Activated naive CD8-positive, alpha-beta T cell treated with anti-CD3 and anti-CD28 coated beads, Interleukin-2, amount 10 ng/mL, durations not matched to agents 7 days and 5 days (primary cell): ENCODE measurements around the gene SLC24A3. TPM values are rescaled to one million over a fixed set of nuclear protein-coding genes. Genes with fewer than 3 reads are reported as not detected.

Experiments
- ATAC-seq: fragments of 150-1000 bp; cut with Tn5 transposase; one replicate; pipeline ENCODE4 v1.10.0; 2021; ENCODE audit warnings: low read depth, moderate library complexity
- POLR2A ChIA-PET: fragments of 350-600 bp; sonication (Branson Sonifier 250); formaldehyde crosslinking; loops from one replicate; lab custom pipeline; 2021; ENCODE audit warnings: antibody characterized with exemption; lab: Charles Lee
- DNase-seq: peaks from one replicate; pipeline ENCODE4 v3.0.0; 2021
- H3K27ac Mint-ChIP-seq: one replicate; pipeline ENCODE4 v1.8.0; 2022; ENCODE audit warnings: mild to moderate bottlenecking, mixed read lengths
- H3K27me3 Mint-ChIP-seq: one replicate; pipeline ENCODE4 v1.8.0; 2022; ENCODE audit warnings: mild to moderate bottlenecking, moderate library complexity, mixed read lengths
- H3K36me3 Mint-ChIP-seq: one replicate; pipeline ENCODE4 v1.8.0; 2021; ENCODE audit warnings: mild to moderate bottlenecking, mixed read lengths
- H3K4me1 Mint-ChIP-seq: one replicate; pipeline ENCODE4 v1.8.0; 2021; ENCODE audit warnings: mixed read lengths
- H3K4me3 Mint-ChIP-seq: one replicate; pipeline ENCODE4 v1.8.0; 2022; ENCODE audit warnings: mild to moderate bottlenecking, moderate library complexity, mixed read lengths
- H3K9me3 Mint-ChIP-seq: one replicate; pipeline ENCODE4 v1.8.0; 2021; ENCODE audit warnings: mixed read lengths
- total RNA-seq, 2 experiments: library from RNA; stranded (reverse); gene quantifications; one replicate each; pipeline ENCODE4 v1.2.3, GENCODE V29; 2021

Gene SLC24A3
- total RNA-seq, 2 experiments from 2014 or later: not detected

GRCh38 chr20:19692685-19693119 lies 480.3 kb downstream of the SLC24A3 start:
- POLR2A ChIA-PET: no interaction called here
- no peak overlapping the region for H3K27ac Mint-ChIP-seq
- no peaks in the 10 kb centered on the region for H3K36me3 Mint-ChIP-seq
- H3K9me3 Mint-ChIP-seq: no peaks in the 10 kb centered on the region
- no peak overlapping the region for H3K4me3 Mint-ChIP-seq
- ATAC-seq (no peak), DNase-seq (peak; percentile 58)
- peaks cover 5% of the 10 kb centered on the region for H3K4me1 Mint-ChIP-seq
- H3K27me3 Mint-ChIP-seq: peaks cover 4% of the 10 kb centered on the region

DNA sequence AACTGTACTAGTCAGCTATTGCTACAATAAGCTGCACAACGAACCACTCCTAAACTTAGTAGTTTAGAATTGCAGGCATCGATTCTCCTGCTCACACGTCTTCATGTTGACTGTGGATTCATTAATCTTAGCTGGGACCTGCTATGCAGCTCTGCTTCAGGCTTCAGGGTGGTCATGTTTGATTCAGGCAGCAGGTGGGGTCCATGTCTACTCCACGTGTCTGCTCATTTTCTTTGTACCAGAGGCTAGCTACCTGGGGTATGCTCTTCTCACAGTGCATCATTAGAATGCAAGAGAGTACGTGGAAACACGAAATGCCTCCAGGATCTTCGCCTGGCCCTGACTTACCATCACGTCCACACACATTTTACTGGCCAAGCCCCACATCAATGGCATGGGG lies 481.1 kb downstream of the SLC24A3 start:
- no peaks in the 10 kb centered on the region for H3K36me3 Mint-ChIP-seq
- H3K27ac Mint-ChIP-seq: no peak overlapping the region
- H3K9me3 Mint-ChIP-seq: no peaks in the 10 kb centered on the region
- POLR2A ChIA-PET: no interaction called here
- DNase-seq (no peak), ATAC-seq (no peak)
- H3K4me1 Mint-ChIP-seq: peaks cover 5% of the 10 kb centered on the region
- no peak overlapping the region for H3K4me3 Mint-ChIP-seq
- H3K27me3 Mint-ChIP-seq: peaks cover 4% of the 10 kb centered on the region

GRCh38 chr20:19695081-19695480 lies 482.6 kb downstream of the SLC24A3 start:
- Mint-ChIP-seq H3K4me1 (peaks cover 5% of the 10 kb centered on the region), H3K36me3 (no peaks in the 10 kb centered on the region), H3K27me3 (peaks cover 4% of the 10 kb centered on the region), H3K27ac (no peak overlapping the region), H3K4me3 (no peak overlapping the region), H3K9me3 (no peaks in the 10 kb centered on the region)
- POLR2A ChIA-PET: no interaction called here
- ATAC-seq: no peak
- no peak for DNase-seq

- Mint-ChIP-seq H3K27ac (no peak overlapping the region), H3K27me3 (no peaks in the 10 kb centered on the region), H3K9me3 (no peaks in the 10 kb centered on the region), H3K4me1 (peaks cover 5% of the 10 kb centered on the region), H3K36me3 (no peaks in the 10 kb centered on the region), H3K4me3 (no peak overlapping the region)
- DNase-seq: no peak
- no peak for ATAC-seq
- POLR2A ChIA-PET: no interaction called here
Measured at GRCh38 chr20:19696620-19697019, 484.2 kb downstream of the SLC24A3 start.

DNA sequence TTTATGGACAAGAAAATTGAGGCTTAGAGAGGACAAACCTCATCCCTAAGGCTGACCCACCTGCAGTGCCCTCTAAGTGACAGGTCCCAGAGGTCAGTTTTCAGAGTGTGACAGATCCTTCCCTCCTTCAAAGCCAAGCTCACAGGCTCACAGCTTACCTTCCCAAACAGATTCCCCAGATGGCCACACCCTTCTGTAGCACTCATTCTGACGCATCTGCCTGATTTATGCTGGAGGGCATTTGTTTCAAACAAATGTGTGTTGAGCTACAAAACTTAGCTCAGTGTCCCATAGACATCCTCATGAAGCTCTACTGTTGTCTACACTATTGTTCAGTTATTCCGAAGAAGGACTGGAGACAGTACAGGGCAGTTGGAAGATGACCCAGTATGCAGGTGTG lies 485.0 kb downstream of the SLC24A3 start:
- ATAC-seq (no peak), DNase-seq (no peak)
- Mint-ChIP-seq H3K36me3 (no peaks in the 10 kb centered on the region), H3K4me1 (peaks cover 4% of the 10 kb centered on the region), H3K9me3 (no peaks in the 10 kb centered on the region), H3K27ac (no peak overlapping the region), H3K27me3 (peaks cover 3% of the 10 kb centered on the region), H3K4me3 (no peak overlapping the region)
- POLR2A ChIA-PET: no interaction called here

- POLR2A ChIA-PET: no interaction called here
- no peak for DNase-seq
- ATAC-seq: no peak
- peaks cover 3% of the 10 kb centered on the region for H3K27me3 Mint-ChIP-seq
- H3K36me3 Mint-ChIP-seq: no peaks in the 10 kb centered on the region
- H3K9me3 Mint-ChIP-seq: no peaks in the 10 kb centered on the region
- H3K4me3 Mint-ChIP-seq: no peak overlapping the region
- no peak overlapping the region for H3K27ac Mint-ChIP-seq
- no peaks in the 10 kb centered on the region for H3K4me1 Mint-ChIP-seq
Measured at GRCh38 chr20:19699180-19699971, 486.9 kb downstream of the SLC24A3 start.

GRCh38 chr20:19701429-19701828 lies 489.0 kb downstream of the SLC24A3 start:
- POLR2A ChIA-PET: no interaction called here
- DNase-seq (no peak), ATAC-seq (no peak)
- H3K27ac Mint-ChIP-seq: no peak overlapping the region
- H3K9me3 Mint-ChIP-seq: no peaks in the 10 kb centered on the region
- H3K4me3 Mint-ChIP-seq: no peak overlapping the region
- no peaks in the 10 kb centered on the region for H3K4me1 Mint-ChIP-seq
- H3K36me3 Mint-ChIP-seq: no peaks in the 10 kb centered on the region
- H3K27me3 Mint-ChIP-seq: peaks cover 3% of the 10 kb centered on the region

DNA sequence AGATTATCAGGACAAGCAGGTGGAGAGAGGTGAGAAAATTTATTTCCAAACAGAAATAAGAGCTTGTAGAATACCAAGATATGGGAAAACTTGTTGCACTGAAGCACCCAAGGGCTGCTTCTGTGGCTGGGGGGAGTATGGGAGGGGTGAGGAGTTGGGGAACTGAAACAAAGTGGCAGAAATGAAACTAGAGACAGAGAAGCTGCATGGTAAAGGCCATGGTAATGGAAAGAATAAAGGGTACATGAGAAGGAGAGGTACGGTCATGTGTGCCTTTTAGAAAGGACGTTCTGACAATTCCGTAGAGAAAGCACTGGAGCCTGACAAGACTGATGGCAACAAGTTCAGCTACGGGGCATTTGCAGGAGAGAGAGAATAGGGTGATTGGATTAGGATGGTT lies 494.0 kb downstream of the SLC24A3 start:
- H3K4me1 Mint-ChIP-seq: no peaks in the 10 kb centered on the region
- H3K27me3 Mint-ChIP-seq: peaks cover 3% of the 10 kb centered on the region

DNA sequence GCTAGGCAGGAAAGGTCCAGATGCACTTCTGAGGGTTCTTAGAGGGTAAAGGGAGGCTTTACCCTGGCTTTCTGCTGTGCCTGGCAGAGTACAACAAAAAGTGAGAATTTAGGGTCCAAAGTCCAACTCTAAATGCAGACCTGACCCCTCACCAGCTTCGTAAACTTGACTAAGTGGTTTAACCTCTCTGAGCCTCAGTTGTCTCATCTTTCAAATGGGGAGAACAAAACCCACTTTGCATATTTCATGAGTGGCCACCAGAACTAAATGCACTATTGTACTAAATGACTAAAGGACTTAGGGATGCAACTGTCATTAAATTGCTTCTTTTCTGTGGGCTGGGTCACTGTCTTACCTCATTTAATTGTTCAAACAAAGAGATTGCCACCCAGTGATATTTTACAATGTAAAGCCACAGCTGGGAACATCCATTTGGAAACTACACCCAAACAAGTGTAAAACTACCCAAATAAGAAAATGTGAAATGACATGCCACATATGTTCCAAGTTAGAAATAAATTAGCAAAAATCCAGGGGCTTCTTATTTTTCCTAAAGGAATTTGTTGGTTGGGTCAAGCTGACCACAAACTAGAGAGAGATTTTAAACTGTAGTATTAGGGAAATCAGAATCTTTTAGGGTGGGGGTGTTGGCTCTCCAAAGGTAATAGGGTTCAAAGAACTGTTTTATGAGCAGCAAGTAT lies 497.3 kb downstream of the SLC24A3 start:
- Mint-ChIP-seq H3K9me3 (peaks cover 5% of the 10 kb centered on the region), H3K4me1 (no peaks in the 10 kb centered on the region), H3K27me3 (no peaks in the 10 kb centered on the region), H3K4me3 (no peak overlapping the region), H3K36me3 (no peaks in the 10 kb centered on the region), H3K27ac (no peak overlapping the region)
- POLR2A ChIA-PET: no interaction called here
- ATAC-seq: no peak
- DNase-seq: no peak

More for the DNA sequence above, 494.0 kb downstream of the SLC24A3 start:
- POLR2A ChIA-PET: no interaction called here
- Mint-ChIP-seq H3K4me3 (no peak overlapping the region), H3K9me3 (peaks cover 5% of the 10 kb centered on the region), H3K27ac (no peak overlapping the region), H3K36me3 (no peaks in the 10 kb centered on the region)
- DNase-seq: no peak
- ATAC-seq: no peak

- H3K4me1 Mint-ChIP-seq: no peaks in the 10 kb centered on the region
- ATAC-seq: no peak
- H3K27me3 Mint-ChIP-seq: no peaks in the 10 kb centered on the region
- POLR2A ChIA-PET: no interaction called here
- H3K9me3 Mint-ChIP-seq: peaks cover 7% of the 10 kb centered on the region
- no peak for DNase-seq
- H3K36me3 Mint-ChIP-seq: no peaks in the 10 kb centered on the region
- no peak overlapping the region for H3K4me3 Mint-ChIP-seq
- H3K27ac Mint-ChIP-seq: no peak overlapping the region
Measured at GRCh38 chr20:19710336-19711120, 498.1 kb downstream of the SLC24A3 start.

GRCh38 chr20:19711126-19711525 lies 498.7 kb downstream of the SLC24A3 start:
- Mint-ChIP-seq H3K4me1 (no peaks in the 10 kb centered on the region), H3K27ac (no peak overlapping the region), H3K27me3 (no peaks in the 10 kb centered on the region), H3K9me3 (peaks cover 7% of the 10 kb centered on the region), H3K4me3 (no peak overlapping the region), H3K36me3 (no peaks in the 10 kb centered on the region)
- ATAC-seq (no peak), DNase-seq (no peak)
- POLR2A ChIA-PET: no interaction called here

GRCh38 chr20:19712721-19713260 lies 500.3 kb downstream of the SLC24A3 start:
- Mint-ChIP-seq H3K9me3 (peaks cover 7% of the 10 kb centered on the region), H3K27me3 (no peaks in the 10 kb centered on the region), H3K4me1 (no peaks in the 10 kb centered on the region), H3K36me3 (no peaks in the 10 kb centered on the region), H3K27ac (no peak overlapping the region), H3K4me3 (no peak overlapping the region)
- POLR2A ChIA-PET: no interaction called here
- DNase-seq (no peak), ATAC-seq (no peak)

DNA sequence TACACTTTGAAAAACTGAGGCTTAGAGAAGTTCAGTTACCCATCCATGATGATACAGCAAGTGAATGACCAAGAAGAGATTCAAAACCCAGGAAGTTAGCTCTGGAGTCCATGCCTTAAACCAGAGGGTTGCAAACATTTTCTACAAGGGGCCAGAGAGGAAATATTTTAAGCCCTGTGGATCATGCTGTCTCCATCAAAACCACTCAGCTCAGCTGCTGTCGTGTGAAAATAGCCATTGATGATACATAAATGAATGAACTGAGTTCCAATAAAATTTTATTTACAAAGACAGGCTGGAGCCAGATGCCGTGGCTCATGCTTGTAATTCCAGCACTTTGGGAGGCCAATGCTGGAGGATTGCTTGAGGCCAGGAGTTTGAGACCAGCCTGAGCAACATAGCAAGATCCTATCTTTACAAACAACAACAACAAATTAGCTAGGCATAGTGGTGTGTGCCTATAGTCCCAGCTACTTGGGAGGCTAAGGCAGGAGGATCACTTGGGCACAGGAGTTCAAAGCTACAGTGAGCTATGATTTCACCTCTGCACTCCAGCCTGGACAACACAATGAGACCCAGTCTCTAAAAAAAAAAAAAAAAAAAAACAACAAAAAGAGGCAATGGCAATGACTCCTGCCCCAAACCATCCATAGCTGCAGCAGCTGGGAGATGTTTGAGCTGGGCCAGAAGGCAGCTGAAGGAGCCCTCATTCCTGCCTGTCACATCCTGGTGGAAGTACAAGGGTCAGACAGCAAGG lies 501.6 kb downstream of the SLC24A3 start:
- H3K9me3 Mint-ChIP-seq: peaks cover 7% of the 10 kb centered on the region
- no peak for ATAC-seq

More for the DNA sequence above, 501.6 kb downstream of the SLC24A3 start:
- no peaks in the 10 kb centered on the region for H3K36me3 Mint-ChIP-seq
- no peak for DNase-seq
- H3K27ac Mint-ChIP-seq: no peak overlapping the region
- H3K4me3 Mint-ChIP-seq: no peak overlapping the region
- H3K27me3 Mint-ChIP-seq: no peaks in the 10 kb centered on the region
- POLR2A ChIA-PET: no interaction called here
- H3K4me1 Mint-ChIP-seq: no peaks in the 10 kb centered on the region
